Measurements from ENCODE around the gene FAM83B.

The FAM83B gene

DNA sequence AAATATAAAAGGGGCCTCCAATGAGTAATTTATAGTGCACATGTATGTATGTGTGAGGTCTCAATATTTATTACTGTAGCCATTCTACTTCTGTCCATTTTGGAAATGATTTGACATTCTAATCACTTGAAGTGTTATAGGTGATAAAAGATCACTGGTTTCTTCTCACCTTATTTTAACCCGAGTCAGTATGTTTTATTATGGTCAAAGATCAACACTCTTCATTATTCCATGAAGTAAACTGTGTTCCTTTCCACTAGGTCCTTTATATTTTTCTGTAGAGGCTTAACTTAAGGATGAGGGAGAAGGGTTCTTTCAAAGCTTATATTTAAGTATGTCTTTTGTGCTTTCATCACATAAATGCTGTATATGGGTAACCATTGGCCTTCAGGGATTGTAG is 47.2 kb downstream of the FAM83B start:
- in situ Hi-C loops (cut with HindIII; ENCODE audit: low sequenced_read_pairs) = loop anchor here (5.0 kb wide), 1 partner anchor 42 kb away; no protein-coding TSS in a partner anchor

DNA sequence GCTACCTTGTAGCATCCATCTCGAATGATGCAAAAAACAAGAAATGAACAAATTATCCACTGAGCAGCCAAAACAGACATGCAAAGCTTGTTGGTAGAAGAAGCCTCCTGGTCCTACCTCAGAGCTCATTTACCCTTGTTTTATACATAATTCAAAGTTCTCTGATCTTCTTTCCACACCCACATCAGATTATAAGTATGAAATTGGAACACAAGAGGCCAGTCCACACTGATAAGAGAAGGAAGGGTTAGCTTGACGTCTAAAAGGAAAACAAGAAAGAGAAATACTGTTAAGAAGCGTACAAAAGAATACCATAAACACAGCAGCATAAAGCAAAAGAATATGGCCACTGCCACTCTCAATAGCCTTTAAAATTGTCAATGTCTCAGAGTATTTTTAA is 49.7 kb downstream of the FAM83B start:
- in situ Hi-C loops (cut with HindIII; ENCODE audit: low sequenced_read_pairs) = no loop called here

DNA sequence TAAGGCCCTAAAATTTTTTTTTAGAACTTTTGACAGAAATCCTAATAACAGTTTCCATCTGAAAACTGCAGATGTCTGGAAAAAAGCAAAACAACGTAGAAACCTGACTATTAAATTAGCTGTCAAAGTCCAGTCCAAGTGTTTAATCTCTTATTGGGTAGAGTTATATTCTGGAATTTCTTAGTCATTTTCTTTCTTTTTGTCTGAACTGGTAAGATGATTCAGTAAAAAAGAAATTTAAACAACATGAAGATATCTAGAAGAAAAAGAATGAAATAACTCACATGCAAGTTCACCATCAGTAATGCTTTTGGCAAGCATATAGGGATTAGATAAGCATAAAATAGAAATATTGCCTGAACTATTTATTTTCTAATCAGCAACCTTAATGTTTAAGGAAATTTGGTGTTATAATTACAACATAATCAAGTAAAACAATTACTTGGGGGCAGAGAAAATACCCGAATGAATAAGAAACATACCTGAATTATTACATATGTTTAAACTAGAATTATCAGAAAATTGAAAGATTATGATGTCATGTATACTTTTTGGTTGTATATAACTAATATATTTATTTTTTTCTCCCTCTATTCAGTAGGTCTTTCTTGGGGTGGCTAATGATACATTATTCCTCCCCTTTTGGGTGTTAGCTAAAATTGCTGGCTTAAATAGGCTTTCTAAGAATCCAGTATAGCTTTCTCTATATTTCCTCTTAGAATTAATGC is 51.1 kb downstream of the FAM83B start:
- in situ Hi-C loops (cut with HindIII; ENCODE audit: low sequenced_read_pairs) = no loop called here

DNA sequence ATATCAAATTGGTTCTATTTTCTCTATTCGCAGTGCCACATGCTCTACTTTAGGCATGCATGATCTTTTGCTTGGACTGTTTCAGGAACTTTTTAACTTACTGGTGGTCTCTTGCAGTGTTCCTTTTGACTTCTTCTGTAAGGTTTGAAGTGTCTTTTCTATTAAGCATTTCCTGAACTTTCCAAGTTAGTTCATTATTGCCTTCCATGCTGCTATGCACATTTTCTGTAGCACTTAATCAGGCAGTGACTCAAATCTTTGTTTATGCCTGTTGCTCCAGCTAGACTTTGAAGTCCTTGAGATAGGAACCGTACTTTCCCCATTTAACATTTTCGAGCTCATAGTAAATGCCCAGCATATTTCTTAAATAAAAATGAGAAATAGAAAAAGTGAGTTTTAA is 52.2 kb downstream of the FAM83B start:
- in situ Hi-C loops (cut with HindIII; ENCODE audit: low sequenced_read_pairs) = no loop called here

DNA sequence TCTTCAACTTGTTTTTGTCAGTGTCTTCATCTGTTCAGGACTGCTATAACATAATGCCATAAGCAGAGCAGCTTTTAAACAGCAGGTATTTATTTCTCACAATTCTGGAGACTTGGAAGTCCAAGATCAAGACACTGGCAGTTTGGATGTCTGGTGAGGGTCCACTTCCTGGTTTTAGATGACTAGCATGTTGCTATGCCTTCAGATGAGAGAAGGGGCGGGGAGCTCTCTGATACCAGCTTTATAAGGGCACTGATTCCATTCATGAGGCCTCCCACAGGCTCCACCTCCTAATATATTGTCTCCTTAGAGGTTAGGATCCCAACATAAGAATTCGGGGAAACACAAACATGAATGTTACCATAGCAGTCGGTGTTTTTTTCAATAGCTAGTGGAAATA is 52.9 kb downstream of the FAM83B start:
- in situ Hi-C loops (cut with HindIII; ENCODE audit: low sequenced_read_pairs) = no loop called here

DNA sequence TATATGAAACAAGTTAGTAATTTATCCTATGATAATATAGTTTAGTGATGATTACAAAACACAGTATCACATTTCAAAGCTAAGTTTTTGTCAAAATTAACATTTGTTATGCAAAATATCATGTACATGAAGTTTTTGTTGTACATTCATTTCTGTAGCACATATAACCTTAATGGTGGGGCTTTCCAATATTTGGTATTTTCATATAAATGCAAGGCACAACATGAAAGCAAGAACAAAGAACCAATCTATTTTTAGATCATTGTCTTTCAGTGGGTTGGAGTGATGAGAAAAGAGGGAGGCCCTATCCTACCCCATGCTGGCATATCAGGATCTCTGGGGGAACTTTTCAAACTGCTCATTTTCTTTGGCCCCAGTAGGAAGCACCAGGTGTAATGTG is 53.4 kb downstream of the FAM83B start:
- in situ Hi-C loops (cut with HindIII; ENCODE audit: low sequenced_read_pairs) = no loop called here

DNA sequence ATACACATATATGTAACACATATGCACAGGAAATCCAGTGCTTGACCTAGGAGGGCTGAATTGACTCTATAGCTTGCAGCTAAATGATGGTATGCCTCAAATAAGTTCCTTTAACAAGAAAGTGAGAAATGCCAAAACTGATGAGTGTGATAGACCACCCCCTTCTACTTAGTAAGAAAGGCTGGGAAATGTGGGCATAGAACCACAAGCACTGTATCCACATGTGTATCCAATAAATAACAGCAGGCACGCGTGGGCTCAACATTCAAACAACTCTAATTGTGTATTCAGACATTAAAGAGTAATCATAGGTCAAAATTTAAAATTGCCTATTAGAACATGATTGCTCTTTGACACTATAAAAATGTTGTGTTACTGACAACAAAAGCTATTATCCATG is 54.1 kb downstream of the FAM83B start:
- in situ Hi-C loops (cut with HindIII; ENCODE audit: low sequenced_read_pairs) = no loop called here

DNA sequence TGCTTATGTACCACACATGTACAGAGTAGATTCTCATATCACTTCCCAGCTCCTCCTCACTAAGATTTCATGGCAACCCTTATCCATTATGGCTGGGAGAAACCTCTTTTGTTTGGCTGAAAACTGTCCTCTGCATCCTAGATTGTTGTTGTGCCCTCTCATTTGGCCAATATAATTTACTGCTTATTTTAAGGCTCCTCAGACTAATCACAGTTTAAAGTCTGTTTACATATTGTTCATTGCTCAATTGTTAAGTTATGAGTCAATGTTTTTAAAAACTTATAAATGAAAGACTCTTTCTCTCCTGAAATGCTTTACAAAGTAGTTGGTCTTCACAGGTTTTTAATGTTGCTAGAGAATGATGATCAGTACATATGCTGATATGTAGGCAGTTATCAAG is 57.3 kb downstream of the FAM83B start:
- in situ Hi-C loops (cut with HindIII; ENCODE audit: low sequenced_read_pairs) = no loop called here

DNA sequence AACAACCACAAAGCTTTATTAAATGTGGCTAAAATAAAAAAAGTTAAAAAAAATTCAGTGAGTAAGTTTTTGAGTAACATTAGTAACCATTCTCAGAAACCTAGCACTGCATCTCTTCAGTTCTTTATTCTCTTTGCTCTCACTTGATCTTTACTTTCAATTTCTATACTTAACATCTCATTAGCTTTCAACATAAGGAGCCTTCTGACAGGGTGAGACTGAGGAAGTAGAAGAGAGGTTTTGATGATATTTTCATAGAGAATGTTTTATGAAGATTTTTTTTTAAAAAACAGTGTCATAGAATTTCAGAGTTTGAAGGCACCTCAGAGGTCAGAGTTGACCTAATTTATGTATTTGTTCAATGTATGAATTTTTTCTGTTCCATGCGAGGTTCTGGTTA is 60.8 kb downstream of the FAM83B start:
- in situ Hi-C loops (cut with HindIII; ENCODE audit: low sequenced_read_pairs) = no loop called here

DNA sequence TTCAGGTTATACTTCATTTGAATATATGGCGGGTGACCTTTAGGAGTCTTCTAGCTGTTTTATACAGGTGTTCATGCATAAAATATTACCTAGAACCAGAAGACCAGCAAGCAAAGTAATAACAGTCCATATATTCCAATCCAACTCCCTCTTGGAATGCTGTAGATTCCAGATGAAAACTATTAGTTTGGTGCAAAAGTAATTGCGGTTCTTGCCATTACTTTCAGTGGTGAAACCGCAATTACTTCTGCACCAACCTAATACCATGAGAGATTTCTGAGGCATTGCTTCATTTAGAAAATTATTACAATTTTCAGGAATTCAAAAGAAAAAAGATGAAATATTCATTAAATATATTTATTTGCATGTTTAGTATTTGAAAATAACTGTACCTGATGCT is 62.6 kb downstream of the FAM83B start:
- in situ Hi-C loops (cut with HindIII; ENCODE audit: low sequenced_read_pairs) = no loop called here

DNA sequence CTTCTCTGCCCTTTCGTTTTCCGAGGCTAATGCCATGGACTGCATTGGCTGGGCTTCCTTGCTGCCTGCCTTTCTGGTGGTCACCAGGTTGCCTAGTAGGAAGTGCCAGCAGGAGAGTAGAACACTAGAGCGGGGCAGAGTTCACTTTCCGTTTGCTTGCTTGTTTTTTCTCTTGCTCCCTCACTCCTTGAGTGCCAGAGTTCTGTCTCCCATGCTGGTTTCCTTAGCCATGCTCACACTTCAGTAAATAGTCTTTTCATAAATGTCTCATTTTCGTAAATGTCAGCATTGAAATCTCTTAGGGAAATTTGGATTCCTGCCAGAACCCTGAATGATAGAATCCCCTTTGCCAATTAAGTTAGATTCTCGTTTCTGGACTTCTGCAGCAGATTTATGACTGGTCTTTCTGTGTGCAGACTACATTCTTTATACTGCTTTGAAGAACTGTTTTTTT is 63.9 kb downstream of the FAM83B start:
- in situ Hi-C loops (cut with HindIII; ENCODE audit: low sequenced_read_pairs) = no loop called here

DNA sequence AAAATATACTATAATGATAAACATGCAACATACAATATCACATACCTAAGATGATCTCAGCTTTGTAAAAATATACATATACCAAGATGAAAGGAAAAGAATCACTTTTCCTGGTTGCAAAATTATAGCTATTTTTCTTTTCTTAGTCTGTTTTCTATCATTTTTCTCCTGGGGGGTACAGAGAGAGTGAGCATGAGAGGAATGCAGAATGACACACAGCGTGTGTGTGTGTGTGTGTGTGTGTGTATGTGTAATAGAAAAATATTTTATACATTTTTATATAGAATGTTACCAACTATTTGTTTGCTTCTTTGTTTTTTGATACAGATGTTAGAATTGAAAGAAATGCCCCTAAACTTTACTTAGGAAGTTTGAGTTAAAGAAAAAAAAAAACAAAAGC is 64.3 kb downstream of the FAM83B start:
- in situ Hi-C loops (cut with HindIII; ENCODE audit: low sequenced_read_pairs) = no loop called here

DNA sequence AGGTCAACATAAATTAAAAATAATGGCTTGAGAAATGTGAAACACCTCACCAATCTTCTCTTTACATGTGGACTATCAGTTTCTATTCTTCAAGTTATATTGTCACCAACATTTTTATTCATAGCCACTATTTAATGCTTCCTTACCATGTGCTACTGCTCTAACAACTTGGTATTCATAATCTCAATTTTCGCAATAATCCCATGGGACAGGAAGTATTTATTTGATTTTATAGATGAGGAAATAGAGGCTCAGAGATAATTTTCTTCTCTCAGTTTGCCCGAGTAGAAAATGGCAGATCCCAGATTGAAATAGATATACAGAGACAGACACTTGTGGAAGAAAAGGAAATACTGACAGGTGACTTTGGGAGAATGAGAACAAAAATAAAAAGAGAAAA is 66.6 kb downstream of the FAM83B start:
- in situ Hi-C loops (cut with HindIII; ENCODE audit: low sequenced_read_pairs) = no loop called here

DNA sequence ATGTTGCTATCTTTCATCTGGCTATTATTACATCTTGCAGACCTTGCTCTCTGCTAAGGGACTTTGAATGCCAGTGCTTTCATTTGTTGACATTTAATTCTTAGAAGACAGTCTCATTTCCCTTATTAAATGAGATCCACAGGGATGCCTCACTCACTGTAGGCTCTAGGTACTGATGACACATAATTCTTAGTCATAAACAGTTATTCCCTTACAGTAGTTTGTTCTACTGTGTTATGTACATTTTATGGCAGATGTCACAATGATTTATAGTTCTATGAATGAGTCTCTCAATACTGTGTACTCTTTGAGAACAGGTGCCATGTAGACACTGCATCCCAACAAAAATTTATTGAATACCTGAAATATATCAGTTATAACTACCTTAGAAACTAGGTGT is 70.3 kb downstream of the FAM83B start:
- in situ Hi-C loops (cut with HindIII; ENCODE audit: low sequenced_read_pairs) = no loop called here

DNA sequence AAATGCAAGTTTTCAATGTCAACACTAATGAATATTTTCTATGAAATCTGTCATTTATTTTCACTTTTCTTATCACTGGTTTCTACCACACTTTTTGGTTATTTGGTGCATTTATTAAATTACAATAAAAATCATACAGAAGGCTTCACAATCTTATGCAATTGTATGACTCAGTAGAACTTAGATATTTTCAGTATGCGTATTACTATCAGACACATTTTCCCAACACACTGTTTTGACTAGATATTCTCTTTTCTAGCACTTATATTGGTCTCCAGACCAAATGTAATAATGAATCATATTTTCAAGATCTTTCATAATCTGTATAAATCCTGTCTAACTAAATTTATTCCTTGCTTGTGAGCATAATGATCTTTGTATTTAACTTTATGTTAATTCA is 74.1 kb downstream of the FAM83B start:
- in situ Hi-C loops (cut with HindIII; ENCODE audit: low sequenced_read_pairs) = no loop called here

DNA sequence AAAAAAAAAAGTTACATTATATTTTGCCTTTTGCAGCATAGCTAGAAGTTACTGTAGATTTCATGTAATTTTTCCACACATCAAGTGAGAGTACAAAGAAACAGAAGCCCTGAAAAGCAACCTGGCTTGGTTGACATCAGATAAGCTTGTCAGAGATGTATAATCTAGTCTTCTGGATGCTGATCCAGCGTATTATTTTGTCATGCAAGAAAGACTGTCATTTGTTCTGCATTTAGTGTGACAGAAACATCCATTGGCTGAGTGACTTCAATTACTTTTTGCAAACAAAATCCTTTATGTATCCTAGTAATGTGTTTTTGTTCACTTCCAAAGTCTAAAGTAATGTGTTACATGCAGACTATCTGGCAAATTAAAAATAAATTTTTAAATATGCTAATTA is 75.3 kb downstream of the FAM83B start:
- in situ Hi-C loops (cut with HindIII; ENCODE audit: low sequenced_read_pairs) = no loop called here

DNA sequence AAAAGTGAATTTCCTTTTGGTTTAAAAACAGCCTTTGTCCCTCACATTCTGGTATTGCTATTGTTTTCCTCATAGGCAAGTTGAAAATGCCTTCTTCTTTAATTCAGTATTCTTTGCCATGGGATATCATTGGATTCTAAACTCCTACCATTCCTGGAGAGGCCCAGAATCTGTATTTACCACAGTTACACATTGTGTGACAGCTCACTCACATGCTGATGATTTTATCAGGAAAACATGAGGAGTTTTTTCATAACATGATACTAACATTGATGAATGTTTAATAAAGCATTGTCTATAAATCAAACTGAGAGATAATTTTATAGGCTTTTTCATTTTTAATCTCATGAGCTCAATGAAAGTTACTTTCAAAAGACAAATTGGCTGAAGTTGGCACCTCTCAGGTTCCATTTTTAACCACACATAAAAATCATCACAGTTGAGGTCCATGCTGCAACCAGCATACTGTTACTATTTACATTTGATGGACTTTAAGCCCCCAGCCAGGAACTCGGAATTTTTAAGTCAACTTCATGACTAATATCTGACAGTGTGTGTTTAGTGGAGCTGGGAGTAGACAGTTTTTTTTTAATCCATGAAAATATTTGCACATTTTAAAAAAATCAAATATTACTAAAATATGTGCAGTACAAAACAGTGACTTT is 82.8 kb downstream of the FAM83B start:
- in situ Hi-C loops (cut with HindIII; ENCODE audit: low sequenced_read_pairs) = no loop called here

DNA sequence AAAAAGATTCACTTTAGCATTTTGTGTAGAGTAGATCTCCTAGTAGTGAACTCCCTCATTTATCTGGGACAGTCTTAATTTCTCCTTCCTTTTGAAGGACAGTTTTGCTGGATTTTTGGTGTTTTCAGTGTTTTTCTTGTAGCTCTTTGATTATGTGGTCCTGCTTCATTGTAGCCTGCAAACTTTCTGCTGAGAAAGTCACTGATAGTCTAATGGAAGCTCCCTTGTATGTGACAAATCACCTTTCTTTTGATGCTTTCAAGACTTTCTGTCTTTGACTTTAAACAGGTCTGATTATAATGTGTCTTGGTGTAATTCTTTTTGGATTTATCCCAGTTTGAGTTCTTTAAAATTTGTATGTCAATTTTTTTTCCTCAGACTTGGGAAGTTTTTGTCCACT is 86.1 kb downstream of the FAM83B start:
- in situ Hi-C loops (cut with HindIII; ENCODE audit: low sequenced_read_pairs) = no loop called here

DNA sequence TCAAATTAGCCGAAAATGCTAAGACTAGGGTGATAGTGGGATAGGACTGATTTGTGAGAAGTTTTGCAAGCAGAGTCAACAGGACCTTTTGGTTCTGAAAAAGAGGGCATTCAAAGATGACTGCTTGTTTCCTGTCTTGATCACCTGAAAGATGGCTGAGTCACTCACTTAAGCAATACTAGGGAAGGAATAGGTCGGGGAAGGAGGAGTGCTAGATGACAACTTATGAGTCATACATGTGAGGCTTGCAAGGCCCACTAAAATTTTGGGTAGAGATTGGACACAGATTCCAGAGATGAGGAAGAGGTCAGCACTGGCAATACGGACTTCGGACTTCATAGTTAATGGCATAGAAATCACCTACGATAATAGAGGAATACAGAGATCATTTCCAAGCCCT is 89.2 kb downstream of the FAM83B start:
- in situ Hi-C loops (cut with HindIII; ENCODE audit: low sequenced_read_pairs) = no loop called here

DNA sequence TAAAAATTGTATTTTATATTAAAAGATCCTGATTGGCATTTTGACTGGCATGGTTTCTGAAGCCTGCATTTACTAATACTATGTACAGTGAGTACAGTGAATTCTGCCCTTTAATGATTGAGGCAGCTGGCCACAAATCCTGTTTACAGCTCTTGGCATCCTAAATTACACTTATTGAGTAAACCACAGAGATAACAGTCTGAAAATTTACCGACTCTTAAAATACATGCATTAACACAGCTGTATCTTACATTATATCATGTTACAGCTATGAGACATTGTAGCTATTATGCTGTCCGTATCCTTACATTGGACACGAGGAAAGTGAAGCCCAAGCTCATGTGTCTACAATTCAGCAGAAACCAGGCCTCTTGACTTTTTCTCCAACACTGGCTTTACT is 90.8 kb downstream of the FAM83B start:
- in situ Hi-C loops (cut with HindIII; ENCODE audit: low sequenced_read_pairs) = no loop called here

DNA sequence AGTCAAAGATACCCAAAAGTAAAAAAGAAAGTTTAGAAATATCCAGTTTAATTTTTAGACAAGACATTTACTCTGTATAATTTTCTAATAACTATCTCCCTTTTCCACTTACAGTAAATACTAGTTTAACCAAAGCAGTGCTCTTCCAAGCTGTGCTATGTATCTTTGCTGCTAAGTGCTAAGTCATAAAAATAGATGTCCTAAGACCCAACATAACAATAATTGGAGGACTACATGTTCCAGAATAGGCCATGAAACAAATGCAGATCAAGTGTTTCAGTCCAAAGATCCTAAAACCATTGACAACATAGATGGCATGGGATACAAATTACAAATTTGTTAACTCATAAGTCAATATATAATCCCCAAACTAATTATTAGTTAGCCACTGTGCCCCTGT is 111.1 kb downstream of the FAM83B start:
- in situ Hi-C loops (cut with HindIII; ENCODE audit: low sequenced_read_pairs) = no loop called here

DNA sequence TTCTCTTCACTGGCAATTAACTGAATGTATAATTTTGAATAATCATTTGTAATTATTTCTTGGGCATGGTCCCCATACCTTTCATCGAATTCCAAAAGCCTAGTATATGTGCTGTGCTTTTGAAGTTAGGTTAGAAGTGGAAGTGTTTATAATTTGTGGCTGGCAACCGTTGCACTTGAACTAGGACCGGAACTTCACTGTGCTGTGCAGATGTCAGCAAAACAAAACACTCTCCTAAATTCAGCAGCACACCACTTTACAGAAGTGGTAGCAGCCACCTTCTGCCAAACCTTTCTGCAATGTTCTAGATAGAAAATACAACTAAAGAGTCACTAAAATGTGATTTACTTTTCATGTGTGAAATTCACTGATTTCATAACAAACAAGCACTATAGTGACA is 111.9 kb downstream of the FAM83B start:
- in situ Hi-C loops (cut with HindIII; ENCODE audit: low sequenced_read_pairs) = no loop called here

DNA sequence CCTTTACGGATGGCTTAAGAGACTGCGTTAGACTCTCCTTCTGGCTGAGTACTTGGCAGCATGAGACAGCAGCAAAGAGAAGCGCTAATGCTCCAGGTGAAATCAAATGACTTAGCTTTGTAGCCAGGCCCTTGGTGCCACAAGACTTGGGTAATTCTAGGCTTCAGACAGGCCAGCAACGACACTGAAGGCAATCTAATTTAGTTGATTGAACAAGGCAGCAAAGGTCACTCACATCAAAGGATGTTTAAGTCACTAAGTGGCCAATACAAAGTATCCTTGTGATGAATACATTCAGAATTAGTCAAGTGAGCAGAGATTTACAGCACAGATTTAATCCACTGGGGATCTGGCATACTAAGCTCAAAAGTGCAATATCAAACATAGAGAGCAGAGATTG is 113.2 kb downstream of the FAM83B start:
- in situ Hi-C loops (cut with HindIII; ENCODE audit: low sequenced_read_pairs) = no loop called here

Data from DLD1 (cell line).